ENCODE data around the gene FBXO34.
"Not testable (repeated sequence)": the region's sequence is repeated elsewhere in the genome, so short reads cannot be mapped to it uniquely, and the experiment has no call there.

FBXO34 gene

DNA sequence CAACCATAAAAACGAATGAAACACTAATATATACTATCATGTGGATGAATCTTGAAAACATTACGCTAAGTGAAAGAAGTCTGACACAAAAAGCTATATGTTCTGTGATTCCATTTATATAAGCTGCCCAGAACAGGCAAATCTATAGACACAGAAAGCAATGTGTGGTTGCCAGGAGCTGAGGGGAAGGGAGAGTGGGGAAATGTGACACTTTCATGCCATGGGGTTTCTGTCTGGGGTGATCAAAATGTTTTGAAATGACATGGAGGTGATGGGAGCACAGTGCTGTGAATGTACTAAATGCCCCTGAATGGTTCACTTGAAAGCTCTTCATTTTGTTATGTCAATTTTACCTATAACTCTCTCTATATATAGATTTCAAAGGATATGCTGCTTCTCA lies 110.3 kb downstream of the FBXO34 start:
- TF ChIP-seq, protein P1, sequence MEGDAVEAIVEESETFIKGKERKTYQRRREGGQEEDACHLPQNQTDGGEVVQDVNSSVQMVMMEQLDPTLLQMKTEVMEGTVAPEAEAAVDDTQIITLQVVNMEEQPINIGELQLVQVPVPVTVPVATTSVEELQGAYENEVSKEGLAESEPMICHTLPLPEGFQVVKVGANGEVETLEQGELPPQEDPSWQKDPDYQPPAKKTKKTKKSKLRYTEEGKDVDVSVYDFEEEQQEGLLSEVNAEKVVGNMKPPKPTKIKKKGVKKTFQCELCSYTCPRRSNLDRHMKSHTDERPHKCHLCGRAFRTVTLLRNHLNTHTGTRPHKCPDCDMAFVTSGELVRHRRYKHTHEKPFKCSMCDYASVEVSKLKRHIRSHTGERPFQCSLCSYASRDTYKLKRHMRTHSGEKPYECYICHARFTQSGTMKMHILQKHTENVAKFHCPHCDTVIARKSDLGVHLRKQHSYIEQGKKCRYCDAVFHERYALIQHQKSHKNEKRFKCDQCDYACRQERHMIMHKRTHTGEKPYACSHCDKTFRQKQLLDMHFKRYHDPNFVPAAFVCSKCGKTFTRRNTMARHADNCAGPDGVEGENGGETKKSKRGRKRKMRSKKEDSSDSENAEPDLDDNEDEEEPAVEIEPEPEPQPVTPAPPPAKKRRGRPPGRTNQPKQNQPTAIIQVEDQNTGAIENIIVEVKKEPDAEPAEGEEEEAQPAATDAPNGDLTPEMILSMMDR (IDR thresholded peaks at IDR 0.05; ENCODE audit: control insufficient read depth, insufficient read depth, low read depth, low read length, missing control alignments): no peak
- H3K4me3 ChIP-seq (ENCODE audit: control insufficient read depth, low read depth, low read length): no peak overlapping the region

DNA sequence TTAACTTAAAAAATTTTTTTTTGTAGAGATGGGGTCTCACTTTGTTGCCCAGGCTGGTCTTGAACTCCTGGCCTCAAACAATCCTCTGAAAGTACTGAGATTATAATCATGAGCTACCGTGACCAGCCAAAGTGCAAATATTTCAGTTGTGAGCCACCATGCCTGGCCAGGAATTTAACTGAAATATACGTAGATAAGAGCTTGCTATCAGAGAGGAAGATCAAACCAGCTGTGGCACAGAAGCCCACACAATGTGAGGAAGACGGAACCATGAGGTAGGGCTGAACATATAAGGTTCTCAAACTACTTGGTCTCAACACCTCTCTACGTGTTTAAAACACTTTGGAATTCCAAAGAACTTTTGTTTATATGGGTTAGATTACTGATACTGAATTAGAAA lies 111.3 kb downstream of the FBXO34 start:
- TF ChIP-seq, protein P1 (IDR thresholded peaks at IDR 0.05; ENCODE audit: control insufficient read depth, insufficient read depth, low read depth, low read length, missing control alignments): no peak
- no peak for DNase-seq (ENCODE audit: low read depth)
- H3K4me3 ChIP-seq (ENCODE audit: control insufficient read depth, low read depth, low read length): no peak overlapping the region

More for the DNA sequence above, 110.3 kb downstream of the FBXO34 start:
- no peak for DNase-seq (ENCODE audit: low read depth)

DNA sequence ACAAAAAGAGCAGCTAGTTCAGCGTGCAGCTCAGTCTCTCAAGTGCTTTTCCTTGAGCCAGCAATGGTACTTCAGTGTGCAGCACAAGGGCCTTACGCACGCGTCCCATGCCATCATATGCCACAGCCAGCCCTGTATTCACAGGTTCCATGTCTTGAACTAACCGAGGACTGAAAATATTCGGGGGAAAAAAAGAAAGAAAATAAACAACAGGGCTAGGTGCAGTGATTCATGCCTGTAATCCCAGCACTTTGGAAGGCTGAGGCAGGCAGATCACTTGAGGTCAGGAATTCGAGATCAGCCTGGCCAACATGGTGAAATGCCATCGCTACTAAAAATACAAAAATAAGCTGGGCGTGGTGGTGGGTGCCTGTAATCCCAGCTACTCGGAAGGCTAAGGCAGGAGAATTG lies 111.8 kb downstream of the FBXO34 start:
- H3K4me3 ChIP-seq (ENCODE audit: control insufficient read depth, low read depth, low read length): not testable (repeated sequence)

DNA sequence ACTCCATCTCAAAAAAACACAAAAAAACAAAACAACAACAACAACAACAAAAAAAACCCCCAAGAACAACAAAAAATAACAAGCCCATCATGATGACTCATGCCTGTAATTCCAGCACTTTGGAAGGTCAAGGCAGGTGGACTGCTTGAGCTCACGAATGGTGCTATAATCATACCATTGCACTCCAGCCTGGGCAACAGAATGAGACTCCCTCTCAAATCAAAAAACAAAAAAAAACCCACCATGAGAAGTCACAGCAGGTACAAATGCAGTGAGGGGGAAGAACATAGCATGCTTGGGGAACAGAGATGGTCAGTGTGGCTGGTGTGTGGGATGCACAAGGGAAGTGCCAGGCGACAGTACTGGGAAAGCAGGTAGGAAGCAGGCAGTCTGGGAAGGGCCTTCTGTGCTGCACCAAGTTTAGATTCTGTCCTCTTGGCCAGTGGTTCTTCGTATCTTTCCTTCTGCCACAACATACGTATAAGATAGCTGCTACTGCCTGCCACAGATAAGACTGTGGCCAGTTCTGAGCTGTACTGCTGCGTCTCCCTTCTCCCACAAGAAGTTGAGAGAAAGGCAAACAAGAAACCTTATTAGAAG lies 112.4 kb downstream of the FBXO34 start:
- no peak overlapping the region for H3K4me3 ChIP-seq (ENCODE audit: control insufficient read depth, low read depth, low read length)
- TF ChIP-seq, protein P1 (IDR thresholded peaks at IDR 0.05; ENCODE audit: control insufficient read depth, insufficient read depth, low read depth, low read length, missing control alignments): no peak
- DNase-seq (ENCODE audit: low read depth): no peak

More for the DNA sequence above, 111.8 kb downstream of the FBXO34 start:
- DNase-seq (ENCODE audit: low read depth): not testable (repeated sequence)

DNA sequence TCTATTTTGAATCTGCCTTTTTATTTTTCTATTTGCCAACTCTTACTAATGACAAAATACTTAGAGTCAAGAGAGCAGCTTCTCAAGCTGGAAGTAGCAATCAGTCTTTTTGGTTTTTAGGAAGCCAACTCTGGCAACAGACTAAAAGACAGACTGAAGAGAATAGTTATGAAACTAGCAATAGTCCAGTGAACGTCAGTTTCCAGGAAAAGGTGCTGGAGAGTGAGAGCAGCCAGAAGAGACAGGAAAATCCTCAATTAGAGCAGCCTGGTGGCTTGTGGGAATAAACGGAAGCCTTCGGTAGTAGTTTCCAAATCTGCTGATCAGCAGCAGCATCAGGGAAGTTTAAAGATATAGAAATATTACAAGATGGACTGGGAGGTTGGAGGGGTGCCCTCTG lies 113.3 kb downstream of the FBXO34 start:
- TF ChIP-seq, protein P1 (IDR thresholded peaks at IDR 0.05; ENCODE audit: control insufficient read depth, insufficient read depth, low read depth, low read length, missing control alignments): no peak

DNA sequence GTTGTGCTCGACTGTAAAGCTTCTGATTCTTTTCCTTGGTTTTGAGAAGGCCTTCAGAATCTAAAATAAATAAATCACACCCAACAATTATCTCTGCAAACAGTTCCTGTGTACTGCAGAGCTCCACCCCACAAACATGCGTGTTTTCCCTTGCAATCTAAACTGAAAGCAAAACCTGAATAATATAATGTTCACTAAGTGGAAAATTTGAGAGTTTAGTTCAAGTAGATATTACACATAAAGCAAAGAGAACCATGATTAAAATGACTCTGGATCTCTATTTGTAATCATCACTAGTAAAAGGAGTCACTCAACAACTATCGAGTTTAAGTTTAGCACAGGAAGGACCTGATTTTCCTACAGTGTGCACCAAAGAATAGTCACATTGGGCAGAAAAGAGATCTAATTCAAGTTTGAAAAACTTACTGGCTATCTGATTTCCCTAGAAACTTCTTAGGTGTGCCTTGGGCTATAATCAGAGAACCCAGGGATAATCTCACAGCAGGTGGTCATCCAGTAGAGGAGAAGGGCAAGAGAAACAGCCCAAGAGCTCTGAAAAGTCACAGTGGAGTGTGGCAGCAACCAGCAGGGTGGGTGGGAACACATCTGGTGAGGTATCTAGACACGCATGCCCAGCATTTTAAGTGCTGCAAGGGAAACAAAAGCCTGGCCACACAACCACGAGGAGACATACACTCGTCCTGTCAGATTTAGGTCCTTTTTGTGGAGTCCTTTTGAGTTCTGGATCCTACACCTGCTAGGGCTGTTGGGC lies 115.0 kb downstream of the FBXO34 start:
- no peak for DNase-seq (ENCODE audit: low read depth)
- TF ChIP-seq, protein P1 (IDR thresholded peaks at IDR 0.05; ENCODE audit: control insufficient read depth, insufficient read depth, low read depth, low read length, missing control alignments): no peak
- H3K4me3 ChIP-seq (ENCODE audit: control insufficient read depth, low read depth, low read length): no peak overlapping the region

More for the DNA sequence above, 113.3 kb downstream of the FBXO34 start:
- no peak for DNase-seq (ENCODE audit: low read depth)
- no peak overlapping the region for H3K4me3 ChIP-seq (ENCODE audit: control insufficient read depth, low read depth, low read length)

DNA sequence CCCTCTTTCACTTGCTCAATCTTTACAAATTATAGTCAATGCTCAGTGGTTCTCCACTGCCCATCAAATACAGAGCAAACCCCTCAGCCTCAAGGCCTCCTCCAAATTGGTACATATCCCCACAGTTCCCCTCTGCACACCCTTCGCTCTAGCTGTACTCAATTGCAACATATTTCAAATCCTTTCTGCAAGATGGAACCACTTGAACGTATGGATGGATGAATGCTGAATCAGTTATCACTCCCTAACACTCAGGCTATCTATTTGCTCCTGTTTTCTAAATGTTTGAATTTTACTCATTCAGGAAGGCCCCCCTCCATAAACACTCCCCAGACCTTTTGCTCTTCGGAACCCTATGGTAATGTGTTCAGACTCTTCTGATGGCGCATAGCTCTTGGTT lies 115.9 kb downstream of the FBXO34 start:
- DNase-seq (ENCODE audit: low read depth): no peak
- no peak overlapping the region for H3K4me3 ChIP-seq (ENCODE audit: control insufficient read depth, low read depth, low read length)
- TF ChIP-seq, protein P1 (IDR thresholded peaks at IDR 0.05; ENCODE audit: control insufficient read depth, insufficient read depth, low read depth, low read length, missing control alignments): no peak
